CD4-positive, alpha-beta T cell treated with Interferon alpha-2 for 1 hour (primary cell): ENCODE data around the gene IGFBP5.
A peak's percentile ranks its signal among the peaks of the same experiment; 100 is the strongest.

Source experiments
- DNase-seq, 2 donors: peaks; one replicate each; pipeline ENCODE4 v3.0.0-alpha.2; 2020 to 2022

IGFBP5 gene

GRCh38 chr2:216713691-216714336 is 18.5 kb upstream of the IGFBP5 start:
- DNase-seq, result no peak

DNA sequence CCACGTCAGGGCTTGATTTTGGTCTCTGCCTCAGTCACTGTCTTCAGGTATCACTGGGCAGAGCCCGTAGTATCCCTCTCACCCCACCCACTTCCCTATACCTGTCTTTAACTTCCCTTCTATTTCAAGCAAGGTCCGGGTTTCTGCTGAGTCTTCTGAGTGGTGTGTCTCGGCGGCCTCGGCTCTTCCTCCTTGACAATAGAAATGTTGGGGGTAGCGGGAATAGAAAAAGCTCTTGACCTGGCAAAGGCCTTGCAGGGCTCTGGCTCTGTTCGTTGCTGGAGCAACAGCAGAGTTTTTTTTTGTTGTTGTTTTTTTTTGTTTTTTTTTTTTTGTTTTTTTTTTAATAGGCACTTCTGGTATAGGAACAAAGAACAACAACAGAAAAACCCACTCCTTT is 16.0 kb upstream of the IGFBP5 start:
- no peak for DNase-seq

DNA sequence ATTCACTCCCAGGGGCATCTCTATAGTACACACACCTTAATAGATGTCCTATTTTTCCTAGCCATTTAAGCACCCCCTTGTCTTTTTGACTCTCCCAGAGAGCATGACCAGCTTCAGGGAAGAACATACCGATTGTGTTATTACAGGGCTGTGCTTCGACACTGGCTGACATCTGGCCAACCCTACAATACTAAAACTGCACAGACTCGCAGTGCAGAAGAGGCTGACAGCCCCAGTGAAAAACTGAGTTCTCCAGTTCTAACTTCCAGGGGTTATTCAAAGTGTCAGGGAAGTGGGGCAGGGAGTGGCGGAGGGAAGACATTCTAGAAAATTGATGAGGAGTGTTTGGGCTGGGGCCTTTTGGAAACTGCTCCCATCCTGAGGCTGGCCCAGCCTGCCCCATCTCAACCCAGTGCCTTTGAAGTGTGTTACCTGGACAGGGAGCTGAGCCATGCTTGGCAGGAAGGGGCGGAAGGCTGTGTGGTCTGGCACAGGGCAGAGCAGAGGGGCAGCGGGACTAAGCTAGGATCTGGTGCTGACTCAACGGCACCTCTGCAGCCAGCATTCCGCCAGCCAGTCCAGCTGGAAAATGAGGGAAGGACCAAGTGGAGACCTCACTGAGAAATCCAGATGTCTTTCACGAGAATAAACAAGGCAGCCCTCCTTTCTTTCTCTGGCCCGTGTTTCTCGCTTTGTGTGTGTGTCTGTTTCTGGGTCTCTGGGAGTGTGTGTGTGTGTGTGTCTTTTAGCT is 15.4 kb upstream of the IGFBP5 start:
- DNase-seq, result no peak

DNA sequence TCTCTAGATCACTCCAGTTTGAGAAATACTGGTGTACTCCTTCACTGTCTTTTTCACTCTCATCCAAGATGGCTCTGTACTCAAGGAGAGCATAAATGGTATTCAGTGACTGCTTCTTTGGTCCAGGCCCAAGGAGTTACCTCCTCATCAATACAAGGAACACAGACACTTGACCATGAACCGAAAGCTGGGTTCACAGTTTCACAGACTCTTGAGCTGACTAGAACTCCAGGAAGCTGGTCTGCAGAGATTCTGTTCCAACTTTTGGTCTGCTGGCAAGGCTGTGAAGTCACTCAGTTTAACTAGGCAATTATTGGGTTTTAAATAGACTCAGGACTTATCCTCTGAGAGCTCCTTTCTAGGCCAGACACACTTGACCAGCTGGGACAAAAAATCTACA is 7.4 kb upstream of the IGFBP5 start:
- no peak for DNase-seq

DNA sequence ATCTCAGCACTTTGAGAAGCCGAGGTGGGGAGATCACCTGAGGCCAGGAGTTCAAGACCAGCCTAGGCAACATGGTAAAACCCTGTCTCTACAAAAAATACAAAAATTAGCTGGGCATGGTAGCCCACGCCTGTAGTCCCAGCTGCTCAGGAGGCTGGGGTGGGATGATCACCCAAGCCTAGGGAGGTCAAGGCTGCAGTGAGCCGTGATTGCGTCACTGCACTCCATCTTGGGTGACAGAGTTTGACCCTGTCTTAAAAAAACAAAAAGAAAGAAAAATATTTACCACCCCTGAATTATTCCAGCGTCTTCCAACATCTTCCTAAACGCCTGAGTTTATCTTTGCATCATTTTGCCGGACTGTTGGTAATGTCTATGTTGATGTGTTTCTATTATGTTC is 6.2 kb upstream of the IGFBP5 start:
- no peak for DNase-seq

- no peak for DNase-seq
Measured at GRCh38 chr2:216700781-216701180, 5.4 kb upstream of the IGFBP5 start.

DNA sequence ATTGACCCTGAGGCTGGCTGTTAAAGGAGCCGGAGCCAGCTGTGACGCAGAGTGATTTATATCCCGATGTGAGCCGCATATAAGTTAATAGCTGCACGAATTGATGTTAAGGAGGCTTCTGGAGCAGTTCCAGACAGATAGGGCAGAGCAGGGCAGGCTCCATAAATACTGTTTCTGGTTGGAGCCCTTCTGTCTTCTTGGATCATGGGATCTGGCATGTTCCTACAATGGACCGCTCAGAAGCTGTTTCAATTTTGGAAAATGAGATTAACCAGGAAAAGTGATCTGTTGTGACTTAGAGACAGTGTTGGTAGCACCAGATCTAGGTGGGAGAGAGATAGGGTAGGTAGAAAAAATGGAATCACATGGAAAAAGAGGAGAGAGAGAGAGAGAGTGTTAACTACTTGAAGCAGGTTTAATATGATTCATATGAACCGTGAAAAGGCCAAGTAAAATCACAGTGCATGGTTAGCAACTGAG is 4.8 kb upstream of the IGFBP5 start:
- no peak for DNase-seq

DNA sequence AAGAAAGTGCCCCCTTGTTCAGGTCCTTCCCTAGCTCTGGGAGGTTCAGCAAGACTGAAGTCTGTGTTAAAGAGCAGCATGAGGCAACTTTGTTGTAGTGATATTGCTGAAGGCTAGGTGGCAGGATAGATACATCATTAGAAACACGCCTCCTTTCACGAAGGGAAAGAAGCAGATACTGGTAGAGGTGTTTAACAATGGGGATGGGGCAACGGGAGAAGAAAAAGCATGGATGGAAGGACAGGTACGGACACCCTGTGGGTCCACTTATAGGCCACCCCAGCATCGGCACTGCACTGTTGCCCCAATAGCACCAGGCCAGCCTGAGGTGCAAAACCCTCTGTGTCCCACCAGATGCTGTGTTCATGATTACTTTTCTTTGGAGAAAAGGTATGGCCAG is 3.5 kb upstream of the IGFBP5 start:
- DNase-seq, result peak in 1 of 2 donors; percentile 15

GRCh38 chr2:216698293-216698692 is 2.9 kb upstream of the IGFBP5 start:
- DNase-seq, result no peak

- no peak for DNase-seq
Measured at GRCh38 chr2:216696751-216697560, 1.6 kb upstream of the IGFBP5 start.

GRCh38 chr2:216696321-216696720 is 972 bp upstream of the IGFBP5 start:
- DNase-seq, result no peak

DNA sequence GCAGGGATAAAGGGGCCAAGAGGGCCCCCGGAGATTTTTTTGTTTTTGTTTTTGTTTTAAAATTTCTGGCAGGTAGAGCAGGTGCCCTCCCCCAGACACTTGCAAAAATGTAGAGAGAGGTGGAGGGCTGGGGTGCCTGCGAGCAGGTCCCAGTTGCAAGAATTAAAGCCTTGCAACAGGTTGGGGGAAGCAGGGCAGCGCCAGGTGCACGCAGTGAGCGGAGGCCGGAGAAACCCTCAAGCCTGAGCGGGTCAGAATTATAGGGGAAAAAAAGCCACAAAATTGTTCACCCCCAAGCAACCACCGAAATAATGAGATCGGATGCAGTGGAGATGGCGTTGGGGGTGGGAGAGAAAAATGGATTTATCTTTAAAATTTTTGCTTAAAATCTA is 527 bp downstream of the IGFBP5 start:
- DNase-seq, result no peak

DNA sequence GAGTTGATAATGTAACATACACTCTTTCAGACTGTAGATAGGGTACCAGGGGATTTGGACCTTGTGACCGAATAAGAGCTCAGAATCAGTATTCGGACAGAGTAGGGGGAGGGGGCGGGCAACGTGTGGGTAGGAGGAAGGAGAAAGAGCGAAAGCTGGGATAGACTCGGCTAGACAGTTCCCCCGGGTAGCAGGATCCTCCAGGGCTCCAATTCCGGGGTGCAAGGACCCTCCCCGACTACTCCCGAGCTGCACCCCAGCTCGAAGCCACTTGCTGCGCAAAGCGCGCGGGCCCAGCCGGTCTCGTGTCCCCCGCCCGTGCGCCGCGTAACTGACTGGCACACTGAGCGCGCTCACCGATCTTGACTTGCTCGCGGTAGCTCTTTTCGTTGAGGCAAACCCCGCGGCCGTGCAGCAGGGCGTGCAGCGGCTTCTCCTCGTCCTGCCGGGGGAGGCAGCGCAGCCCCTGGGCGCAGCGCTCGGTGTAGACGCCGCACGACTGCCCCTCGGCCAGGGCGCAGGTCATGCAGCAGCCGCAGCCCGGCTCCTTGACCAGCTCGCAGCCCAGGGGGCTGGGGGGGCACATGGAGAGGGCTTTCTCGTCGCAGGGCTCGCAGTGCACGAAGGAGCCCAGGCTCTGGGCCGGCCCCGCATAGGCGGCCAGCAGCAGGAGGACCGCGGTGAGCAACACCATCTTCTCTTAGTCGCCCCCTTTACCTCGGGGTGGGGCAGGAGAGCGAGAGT is 1.1 kb downstream of the IGFBP5 start:
- no peak for DNase-seq

DNA sequence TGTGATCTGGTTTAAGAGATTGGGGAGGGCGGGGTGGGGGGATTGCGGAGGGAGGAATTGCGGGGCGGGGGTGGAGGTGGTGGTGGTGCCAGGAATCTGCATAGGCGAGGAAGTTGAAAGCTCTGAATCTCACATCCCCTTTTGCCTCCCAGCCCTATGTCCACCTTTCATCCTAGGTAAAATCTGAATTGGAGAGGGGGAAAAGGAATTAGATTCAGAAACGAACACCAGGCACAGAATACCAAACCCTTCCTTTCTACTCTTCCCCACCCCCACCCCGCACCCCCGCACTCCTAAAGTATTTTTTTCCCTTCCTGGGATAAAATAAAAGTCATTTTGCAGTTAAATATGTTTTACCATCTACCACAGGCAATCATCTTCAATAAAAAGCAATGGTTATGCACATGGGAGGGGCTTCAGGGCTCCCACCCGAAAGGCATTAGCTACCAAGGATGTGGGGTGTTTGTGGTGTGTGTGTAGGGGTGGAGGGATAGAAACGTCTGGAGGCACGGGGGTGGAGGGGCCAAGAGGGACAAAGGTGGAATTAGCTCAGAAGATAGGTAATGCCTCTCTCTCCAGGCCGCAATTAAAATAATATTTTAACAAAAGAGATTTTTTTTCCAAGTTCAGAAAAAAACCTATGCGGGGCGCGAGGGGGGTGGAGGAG is 1.8 kb downstream of the IGFBP5 start:
- no peak for DNase-seq

- peak; percentile 39 to 49 for DNase-seq
Measured at GRCh38 chr2:216692636-216693413, 2.5 kb downstream of the IGFBP5 start.

DNA sequence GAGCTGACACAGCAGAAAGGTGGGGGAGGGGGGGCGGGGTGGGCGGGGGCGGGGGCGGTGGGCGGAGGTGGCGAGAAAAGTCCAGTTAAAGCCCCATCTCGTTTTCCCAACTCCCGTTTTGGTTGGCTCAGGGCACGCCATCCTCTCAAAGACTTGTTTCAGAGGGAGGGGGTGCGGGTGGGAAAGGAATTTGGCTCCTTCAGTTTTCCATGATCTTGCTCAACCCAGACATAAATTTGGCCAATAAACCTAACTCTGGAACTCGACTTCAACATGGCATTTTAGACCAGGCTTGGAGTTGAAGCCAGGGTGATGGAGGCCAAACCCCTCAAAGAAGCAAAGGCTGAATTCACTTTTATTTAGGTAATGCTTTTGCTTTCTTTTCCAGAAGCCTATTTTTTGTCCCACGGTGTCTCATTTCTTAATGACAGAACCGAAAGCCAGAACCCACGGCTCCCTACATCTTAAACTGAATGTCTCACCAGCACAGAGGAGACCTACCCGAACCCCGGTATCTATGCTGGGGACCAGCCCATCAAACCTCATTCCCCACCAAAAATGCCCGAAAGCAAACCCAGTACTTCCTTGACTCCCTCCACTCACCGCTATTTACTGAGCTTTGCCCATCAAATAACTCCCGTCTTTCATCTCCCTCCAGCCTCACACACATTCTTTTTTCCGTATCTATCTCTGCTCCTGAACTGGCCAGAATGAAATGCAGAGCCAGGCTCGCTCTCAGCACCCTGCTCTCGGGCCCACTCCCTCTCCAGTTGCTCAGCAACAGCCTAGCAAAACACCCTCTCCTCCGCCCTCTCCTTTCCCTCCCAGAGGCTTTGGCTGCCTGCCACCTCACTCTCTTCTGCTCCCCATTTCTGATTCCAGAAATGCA is 4.3 kb downstream of the IGFBP5 start:
- peak; percentile 14 to 16 for DNase-seq

DNA sequence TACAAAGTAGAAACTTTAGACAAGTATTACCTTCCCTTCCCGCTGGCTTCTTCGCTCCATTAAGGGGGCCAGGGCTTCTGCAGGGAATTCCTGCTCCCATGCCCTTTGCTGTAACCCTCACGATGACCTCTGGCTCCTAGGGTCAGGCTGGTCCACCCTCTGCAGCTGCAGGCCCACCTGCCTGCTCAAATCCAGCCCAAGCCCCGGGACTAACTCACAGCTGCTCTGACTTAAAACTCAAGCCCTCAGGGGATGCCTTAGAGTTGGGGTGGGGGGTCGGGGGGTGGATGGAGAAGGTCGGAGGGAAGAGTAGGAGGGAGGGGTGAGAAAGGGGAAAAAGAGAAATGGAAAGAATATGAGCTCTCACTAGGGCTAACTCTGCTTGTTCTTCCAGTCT is 4.9 kb downstream of the IGFBP5 start:
- no peak for DNase-seq

DNA sequence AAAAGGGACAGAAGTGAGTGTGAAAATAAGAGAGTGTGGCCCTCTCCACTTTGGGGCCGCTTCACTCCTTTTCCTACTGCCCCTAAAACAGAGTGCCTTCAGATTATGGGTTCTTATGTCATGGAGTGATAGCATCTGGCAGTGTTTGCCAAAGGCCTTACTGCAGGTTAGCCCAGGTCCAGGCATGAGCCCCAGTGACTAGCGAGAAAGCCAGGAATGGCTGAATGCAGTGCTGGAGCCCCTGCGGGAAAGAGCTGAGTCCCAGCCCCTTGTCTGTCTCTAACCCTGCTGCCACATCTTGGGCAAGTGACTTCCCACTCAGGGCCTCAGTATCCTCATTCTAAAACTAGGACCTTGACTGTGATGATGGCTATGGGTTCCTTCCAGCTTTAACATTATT is 6.0 kb downstream of the IGFBP5 start:
- no peak for DNase-seq

DNA sequence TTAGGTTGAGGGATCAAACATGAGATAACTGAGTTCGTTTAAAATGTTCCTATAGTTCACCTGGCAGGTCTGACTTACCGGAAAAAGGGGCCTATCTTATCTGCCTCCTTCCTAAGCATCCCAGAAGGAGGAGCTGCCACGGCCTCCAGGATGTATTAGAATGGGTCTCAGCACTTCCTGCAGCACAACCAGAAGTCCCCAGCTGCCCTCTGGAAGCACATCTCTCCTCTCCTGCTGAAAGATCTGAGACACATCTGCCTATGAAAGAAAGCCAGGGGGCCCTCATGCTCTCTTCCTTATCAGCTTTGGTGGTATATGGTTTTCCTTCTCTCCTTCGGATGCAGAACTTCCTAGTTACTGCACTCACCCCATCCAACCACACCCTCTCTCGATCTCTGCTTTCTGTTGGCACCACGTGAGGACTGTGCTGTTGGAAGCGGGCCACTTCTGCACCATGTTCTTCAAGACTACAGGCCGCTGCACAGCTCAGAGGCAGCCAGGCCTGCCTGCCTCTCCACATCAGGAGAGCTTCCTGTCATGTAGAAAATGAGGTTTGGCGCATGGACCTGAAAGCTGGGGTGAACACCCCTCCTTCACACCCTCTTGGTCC is 6.5 kb downstream of the IGFBP5 start:
- DNase-seq, result no peak

- no peak for DNase-seq
Measured at GRCh38 chr2:216687646-216688045, 7.7 kb downstream of the IGFBP5 start.
